Spleen (tissue), 11 donors: ENCODE measurements around the gene TDRD9. TPM values are rescaled to one million over a fixed set of nuclear protein-coding genes. Genes with fewer than 3 reads are reported as not detected.
A peak's percentile ranks its signal among the peaks of the same experiment; 100 is the strongest.

Source experiments
- DNase-seq: peaks from one replicate; pipeline ENCODE4 v3.0.0-alpha.2; 2020
- H3K27ac ChIP-seq, 8 donors: fragments of 200-600 bp; sonication (generic) in 7 of 8; 1 replicate in 4 of 8; 2 replicates in 4 of 8; pipeline versions ENCODE4 v1.5.0 to v1.8.0; 2016 to 2021; ENCODE audit warnings: inconsistent platforms in 4 of 8, mild to moderate bottlenecking in 4 of 8, moderate library complexity in 1 of 8
- H3K27me3 ChIP-seq, 7 donors: fragments of 200-600 bp; sonication (generic) in 6 of 7; replicated peaks in 1 of 7; 1 replicate in 4 of 7; 2 replicates in 3 of 7; pipeline versions ENCODE4 v1.5.0 to v1.8.0; 2016 to 2021; ENCODE audit warnings: inconsistent platforms in 3 of 7, mild to moderate bottlenecking in 1 of 7
- H3K36me3 ChIP-seq, 6 donors: fragments of 200-600 bp; sonication (generic) in 5 of 6; 1 replicate in 4 of 6; 2 replicates in 2 of 6; pipeline versions ENCODE4 v1.5.0 to v1.8.0; 2016 to 2021; ENCODE audit warnings: inconsistent platforms in 2 of 6
- H3K4me1 ChIP-seq, 6 donors: fragments of 200-600 bp; sonication (generic) in 5 of 6; 1 replicate in 3 of 6; 2 replicates in 3 of 6; pipeline versions ENCODE4 v1.5.0 to v1.8.0; 2016 to 2021; ENCODE audit warnings: inconsistent platforms in 3 of 6
- H3K4me3 ChIP-seq, 8 donors: fragments of 200-600 bp; sonication (generic) in 7 of 8; 1 replicate in 4 of 8; 2 replicates in 4 of 8; pipeline versions ENCODE4 v1.5.0 to v1.8.0; 2016 to 2021; ENCODE audit warnings: inconsistent platforms in 4 of 8, mild to moderate bottlenecking in 4 of 8, moderate library complexity in 2 of 8
- H3K9me3 ChIP-seq, 8 donors: fragments of 200-600 bp; sonication (generic) in 7 of 8; 1 replicate in 4 of 8; 2 replicates in 4 of 8; pipeline versions ENCODE4 v1.5.0 to v1.8.0; 2016 to 2021; ENCODE audit warnings: inconsistent platforms in 4 of 8
- CTCF ChIP-seq, 11 experiments: fragments of 200-600 bp in 7 of 11; fragments of 450-650 bp in 4 of 11; sonication (generic) in 4 of 11; IDR thresholded peaks in 8 of 11; conservative IDR thresholded peaks in 3 of 11; 1 replicate in 7 of 11; 2 replicates in 4 of 11; pipeline versions ENCODE4 v1.4.0 to v1.8.0; 2016 to 2021; ENCODE audit warnings: antibody characterized with exemption in 11 of 11, inconsistent platforms in 4 of 11, mild to moderate bottlenecking in 1 of 11
- POLR2A ChIP-seq, 3 donors: fragments of 450-650 bp; IDR thresholded peaks; one replicate each; pipeline ENCODE4 v1.5.1; 2017; ENCODE audit warnings: antibody characterized with exemption in 3 of 3, mild to moderate bottlenecking in 1 of 3
- POLR2AphosphoS5 ChIP-seq, 3 donors: sonication (generic); formaldehyde crosslinking; IDR thresholded peaks; one replicate each; pipeline ENCODE4 v1.5.1; 2017; ENCODE audit warnings: antibody characterized with exemption in 3 of 3
- WGBS, 5 donors: extraction: QIAGEN DNeasy Blood & Tissue Kit in 3 of 5; methylation state at CpG; one replicate each; pipeline versions ENCODE4 v1.1.5 to v1.1.7; 2013 to 2018; 5-methylcytosine and 5-hydroxymethylcytosine counted together
- intact Hi-C: fragments of 100-400 bp; cut with DNase I; formaldehyde crosslinking; loops from one replicate; pipeline ENCODE4 v1.15.0; 2023; ENCODE audit warnings: low total_unique reads
- polyA plus RNA-seq, 3 donors: library from polyadenylated mRNA; stranded (reverse); fragments of 200-250 nt; gene quantifications; one replicate each; pipeline ENCODE4 v1.2.1, GENCODE V29; 2013
- total RNA-seq, 7 donors: library from RNA; depleted of rRNA in 3 of 7; stranded (reverse); fragments of >200 nt in 3 of 7; fragmentation: NEBNext Ultra II Directional in 4 of 7; extraction: Animal tissue kit (Norgen Biotek cat#: 25700) in 4 of 7; gene quantifications; one replicate each; pipeline versions ENCODE4 v1.1.0 to v1.2.1, GENCODE V29; 2016 to 2021
- donor health status: healthy with polysubstance abuse.
- donor health status: DM: no; HTN: no; CAD: no; lungs with moderate emphysema.
- donor health status: DM: no; HTN: no; CAD: no.
- donor health status: Bipolar disorder and iron deficiency.
- donor health status: healthy.
- donor health status: DM: no; HTN: no; CAD: no.
- donor health status: DM: yes; HTN: yes; CAD: no.

Gene TDRD9
- total and polyA plus RNA-seq, 10 donors = 0.70 to 18.7 (median 8.0) TPM

GRCh38 chr14:104049576-104050240 is 121.5 kb downstream of the TDRD9 start:
- no peak for DNase-seq
- peak overlapping the region in 1 of 8 donors; percentile 70 for H3K27ac ChIP-seq
- TF ChIP-seq POLR2AphosphoS5 (IDR thresholded peaks at IDR 0.05) = no peak
- no peak for TF ChIP-seq POLR2A (IDR thresholded peaks at IDR 0.05)
- no peak for TF ChIP-seq CTCF (IDR thresholded peaks at IDR 0.05 in 8 of 11, conservative IDR thresholded peaks at IDR 0.05 in 3 of 11)
- 67 to 85% (median 79%) methylated on average over 9 of the region's 9 CpGs for WGBS, 5 donors
- no peaks in the 10 kb centered on the region for H3K4me1 ChIP-seq
- H3K9me3 ChIP-seq = no peaks in the 10 kb centered on the region
- peaks cover 0 to 14% (median 0%) of the 10 kb centered on the region in 7 donors for H3K27me3 ChIP-seq
- no peak overlapping the region for H3K4me3 ChIP-seq
- intact Hi-C loops = no loop called here
- peaks cover 0 to 35% (median 0%) of the 10 kb centered on the region in 6 donors for H3K36me3 ChIP-seq

- Histone ChIP-seq H3K9me3 (no peaks in the 10 kb centered on the region), H3K4me3 (no peak overlapping the region), H3K36me3 (peaks cover 0 to 39% (median 0%) of the 10 kb centered on the region in 6 donors), H3K27ac (no peak overlapping the region), H3K27me3 (peaks cover 0 to 14% (median 0%) of the 10 kb centered on the region in 7 donors), H3K4me1 (no peaks in the 10 kb centered on the region)
- DNase-seq = no peak
- 87 to 96% (median 90%) methylated on average over 5 of the region's 5 CpGs for WGBS, 5 donors
- intact Hi-C loops = no loop called here
- TF ChIP-seq POLR2A (IDR thresholded peaks at IDR 0.05) (no peak), CTCF (IDR thresholded peaks at IDR 0.05 in 8 of 11, conservative IDR thresholded peaks at IDR 0.05 in 3 of 11) (no peak), POLR2AphosphoS5 (IDR thresholded peaks at IDR 0.05) (no peak)
Observed at GRCh38 chr14:104051092-104051813, 123.0 kb downstream of the TDRD9 start.

GRCh38 chr14:104054222-104054905 is 126.1 kb downstream of the TDRD9 start:
- 78 to 85% (median 83%) methylated on average over 16 of the region's 16 CpGs for WGBS, 5 donors
- intact Hi-C loops = no loop called here

More at GRCh38 chr14:104054222-104054905, 126.1 kb downstream of the TDRD9 start:
- H3K27ac ChIP-seq = no peak overlapping the region
- no peak overlapping the region for H3K4me3 ChIP-seq
- peaks cover 0 to 14% (median 0%) of the 10 kb centered on the region in 7 donors for H3K27me3 ChIP-seq
- H3K36me3 ChIP-seq = peaks cover 0 to 39% (median 0%) of the 10 kb centered on the region in 6 donors
- no peaks in the 10 kb centered on the region for H3K9me3 ChIP-seq
- no peaks in the 10 kb centered on the region for H3K4me1 ChIP-seq
- DNase-seq = no peak
- TF ChIP-seq POLR2AphosphoS5 (IDR thresholded peaks at IDR 0.05) = no peak
- TF ChIP-seq POLR2A (IDR thresholded peaks at IDR 0.05) = no peak
- no peak for TF ChIP-seq CTCF (IDR thresholded peaks at IDR 0.05 in 8 of 11, conservative IDR thresholded peaks at IDR 0.05 in 3 of 11)
